GM15510 (cell line): Measurements from ENCODE around the gene SAMD13.

Experiments used
- POLR2A ChIP-seq: IDR thresholded peaks from 3 replicates; pipeline ENCODE4 v1.6.1; 2011; ENCODE audit warnings: borderline replicate concordance; ENCODE audit not compliant: insufficient read length; ENCODE audit errors: extremely low read depth

SAMD13 gene

DNA sequence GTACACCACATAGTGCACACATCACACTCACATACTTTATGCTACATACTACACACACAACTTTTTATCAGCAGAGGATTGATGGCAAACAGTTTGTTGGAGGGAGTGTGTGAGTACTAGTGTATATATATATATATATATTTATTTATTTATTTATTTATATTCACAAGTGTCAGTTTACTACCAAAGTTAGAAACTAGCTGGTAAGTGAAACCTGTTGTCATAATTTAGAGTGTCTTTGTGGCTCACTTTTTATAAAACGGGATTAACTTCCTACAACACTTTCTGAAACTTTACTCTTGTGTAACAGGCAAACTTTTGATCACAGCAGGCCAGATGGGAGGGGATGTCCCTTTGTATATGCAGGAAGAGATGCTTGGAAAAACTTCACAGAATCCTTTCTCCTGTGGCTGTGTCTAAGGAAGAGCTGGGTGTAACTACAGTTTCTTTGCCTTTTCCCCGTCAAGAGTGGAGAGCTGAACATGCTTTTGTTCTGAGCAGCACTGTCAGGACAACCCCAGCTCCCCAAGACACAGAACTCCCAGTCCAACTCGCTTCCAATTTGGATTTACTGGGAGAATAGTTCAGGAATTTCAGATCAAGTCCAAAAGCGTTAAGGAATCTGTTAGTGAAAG is 1.9 kb upstream of the SAMD13 start:
- no peak for TF ChIP-seq POLR2A

DNA sequence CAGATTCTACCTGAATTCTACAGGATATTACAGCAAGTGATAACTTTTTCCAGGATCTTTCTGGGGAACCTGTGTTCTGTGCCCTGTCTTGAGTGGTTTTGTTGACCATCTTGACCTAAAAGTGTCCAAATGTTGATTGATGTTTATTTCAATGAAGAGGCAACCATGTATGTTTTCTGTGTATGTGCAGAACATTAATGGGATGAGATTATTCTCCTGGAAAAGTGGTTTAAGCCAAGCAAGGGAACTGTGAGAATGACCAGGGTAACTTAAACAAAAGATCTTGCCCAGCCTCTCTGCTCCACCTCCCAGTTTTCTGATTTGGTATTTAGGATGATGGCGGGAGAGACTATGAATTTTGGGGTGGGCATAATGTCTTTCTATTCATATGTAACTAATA is 1.0 kb upstream of the SAMD13 start:
- TF ChIP-seq POLR2A, result no peak

DNA sequence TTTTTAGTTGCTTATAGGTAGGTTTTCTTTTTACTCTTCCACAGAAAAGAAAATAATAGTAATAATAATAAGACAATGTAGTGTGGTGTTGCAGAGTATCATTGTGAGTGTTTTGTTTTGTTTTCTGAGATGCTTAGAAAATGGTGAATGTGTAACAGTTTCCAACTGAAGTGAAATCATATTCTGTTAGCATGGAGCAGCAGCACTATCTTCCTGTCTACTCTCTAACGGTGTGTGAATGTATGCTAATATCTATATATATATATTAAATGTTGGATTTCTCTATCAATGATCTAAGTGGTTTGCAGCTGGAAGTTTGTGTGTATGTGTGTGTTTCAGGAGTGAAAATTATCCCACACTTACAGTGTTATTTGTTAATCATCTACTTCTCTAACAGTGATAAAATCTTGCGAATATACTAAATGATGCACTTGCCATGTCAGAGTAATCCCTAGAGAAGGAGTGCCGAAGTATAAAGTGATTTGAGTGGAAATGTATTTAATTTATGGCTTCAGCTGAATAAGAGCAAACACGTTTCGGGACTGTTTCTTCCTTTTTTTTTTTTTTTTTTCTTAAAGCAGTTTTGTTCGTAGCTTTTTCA is 377 bp downstream of the SAMD13 start:
- TF ChIP-seq POLR2A, result no peak

DNA sequence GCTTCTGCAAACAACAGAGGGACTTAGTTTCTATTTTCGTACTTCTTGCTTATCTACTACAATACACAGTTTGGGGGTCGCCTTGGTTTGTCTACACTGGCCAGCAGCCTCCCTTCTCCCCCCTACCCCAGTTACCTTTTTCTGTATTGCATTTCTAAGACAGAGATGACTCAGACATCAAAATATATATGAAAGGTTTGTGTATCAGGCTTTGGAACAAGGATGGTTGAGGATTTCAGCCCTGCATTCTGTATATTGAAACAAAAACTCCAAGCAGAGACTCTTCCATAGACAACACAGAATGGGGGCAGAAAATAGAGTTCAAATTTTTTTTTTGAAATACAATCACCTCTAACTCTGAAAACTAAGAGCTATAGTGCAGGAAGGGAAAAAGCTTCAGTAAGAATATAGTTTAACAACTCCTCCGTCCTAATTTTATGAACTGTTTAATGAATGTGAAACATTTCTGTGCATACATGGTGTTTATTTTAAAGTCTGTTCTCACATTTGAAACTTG is 1.9 kb downstream of the SAMD13 start:
- TF ChIP-seq POLR2A, result no peak

DNA sequence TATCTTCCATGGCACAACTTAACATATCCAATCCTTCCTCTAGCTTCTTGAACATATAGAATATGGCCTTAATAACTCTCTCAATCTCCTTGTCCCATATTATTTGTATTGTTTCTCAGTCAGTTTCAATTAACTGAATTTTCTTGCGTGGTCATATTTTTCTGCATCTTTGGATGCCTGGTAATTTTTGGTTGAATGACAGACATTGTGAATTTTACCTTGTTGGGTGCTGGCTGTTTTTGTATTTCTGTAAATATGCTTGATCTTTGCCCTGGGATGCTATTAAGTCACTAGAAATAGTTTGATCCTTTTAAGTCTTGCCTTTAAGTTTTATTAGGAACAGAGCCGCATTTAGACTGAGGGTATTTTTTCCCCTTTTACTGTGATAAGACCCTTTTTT is 5.9 kb downstream of the SAMD13 start:
- TF ChIP-seq POLR2A, result no peak

DNA sequence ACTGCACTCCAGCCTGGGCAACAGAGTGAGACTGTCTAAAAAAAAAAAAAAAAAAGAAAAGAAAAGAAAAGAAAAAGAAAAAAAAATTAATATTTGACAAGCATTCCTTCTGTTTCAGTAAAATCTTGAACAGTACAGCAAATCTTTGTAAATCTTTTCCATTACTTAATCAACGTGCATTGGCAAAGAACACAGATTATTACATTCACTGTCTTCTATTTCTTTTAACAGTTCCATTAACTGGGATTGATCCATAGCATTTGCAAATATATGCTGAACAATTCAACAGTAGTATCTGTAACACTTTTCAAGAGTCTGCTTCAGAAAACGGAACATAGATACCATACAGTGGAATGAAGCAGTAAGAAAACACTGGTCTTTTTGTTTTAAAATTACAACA is 9.8 kb downstream of the SAMD13 start:
- TF ChIP-seq POLR2A, result no peak

DNA sequence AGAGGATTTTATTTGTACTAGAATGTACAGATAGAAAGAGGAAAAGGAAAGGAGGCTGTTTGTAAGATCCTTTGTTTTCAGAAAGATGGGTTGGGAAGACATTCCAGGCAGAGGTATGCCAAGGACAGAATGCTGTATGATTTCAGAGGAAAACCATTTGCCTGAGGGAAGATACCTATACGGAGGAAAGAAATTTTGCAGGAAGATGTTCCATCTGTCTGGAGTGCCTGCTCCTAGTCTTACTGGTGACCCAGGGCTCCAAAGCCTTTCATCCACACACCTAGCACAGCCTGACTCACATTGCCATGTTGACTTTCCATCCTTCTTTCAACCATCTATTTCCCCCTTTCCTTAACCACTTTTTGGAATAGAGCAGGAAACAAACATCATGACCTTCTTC is 18.2 kb downstream of the SAMD13 start:
- no peak for TF ChIP-seq POLR2A

DNA sequence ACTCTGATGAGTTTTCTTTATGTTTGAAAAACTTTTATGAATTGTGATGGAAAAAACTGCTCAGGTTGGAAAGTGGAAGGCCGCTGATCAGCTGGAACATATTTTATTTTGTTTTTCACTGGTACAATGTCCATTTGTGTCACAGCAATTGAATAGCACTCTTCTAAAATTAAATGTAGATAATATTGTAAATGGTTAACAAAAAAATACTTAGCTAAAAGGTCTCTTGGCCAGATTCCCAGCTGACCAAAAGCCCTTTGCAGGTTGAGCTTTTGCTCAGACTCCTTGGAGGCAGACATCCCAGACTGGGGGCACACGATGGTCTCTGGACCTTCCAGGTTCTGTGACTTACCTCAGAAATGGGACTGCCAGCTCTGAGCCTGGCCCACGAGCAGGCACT is 26.3 kb downstream of the SAMD13 start:
- TF ChIP-seq POLR2A, result no peak

DNA sequence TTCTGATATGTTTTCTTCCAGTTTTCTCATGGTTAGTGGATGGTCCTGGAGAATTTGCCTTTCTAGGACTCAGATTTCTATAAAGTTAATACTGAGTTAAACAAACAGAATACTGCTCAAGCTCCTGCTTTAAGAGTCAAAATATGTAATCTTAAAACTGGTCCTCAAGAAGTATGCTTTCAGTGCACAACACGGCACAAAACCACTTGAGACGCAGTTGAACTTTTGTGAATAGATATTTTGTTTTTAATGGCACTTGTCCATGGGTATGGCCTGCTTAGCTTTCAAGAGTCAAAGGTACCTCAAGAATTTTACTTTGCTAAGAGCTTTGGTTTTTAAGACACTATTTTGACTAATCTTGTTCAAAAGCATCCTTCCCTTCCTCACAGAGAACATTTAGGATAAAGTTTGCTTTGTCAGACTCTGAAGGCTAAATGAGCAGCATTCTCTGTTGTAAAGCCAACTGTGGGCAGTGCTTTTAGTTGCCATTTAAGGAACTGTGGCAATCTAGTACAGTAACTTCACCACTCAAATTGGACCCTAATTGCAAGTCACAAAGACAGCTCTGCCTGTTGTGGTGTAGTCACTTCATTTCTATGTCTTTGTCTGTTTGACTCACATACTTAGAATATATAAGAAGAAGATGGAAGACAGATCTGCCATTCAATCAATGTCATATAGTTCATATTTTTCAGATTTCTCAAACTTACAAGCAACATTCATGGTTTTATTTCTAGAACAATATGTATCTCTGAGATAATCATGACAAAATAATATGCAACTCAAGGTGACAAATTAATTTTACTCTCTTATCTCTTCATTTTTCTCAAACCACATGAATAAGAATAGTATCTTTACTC is 28.8 kb downstream of the SAMD13 start:
- no peak for TF ChIP-seq POLR2A

DNA sequence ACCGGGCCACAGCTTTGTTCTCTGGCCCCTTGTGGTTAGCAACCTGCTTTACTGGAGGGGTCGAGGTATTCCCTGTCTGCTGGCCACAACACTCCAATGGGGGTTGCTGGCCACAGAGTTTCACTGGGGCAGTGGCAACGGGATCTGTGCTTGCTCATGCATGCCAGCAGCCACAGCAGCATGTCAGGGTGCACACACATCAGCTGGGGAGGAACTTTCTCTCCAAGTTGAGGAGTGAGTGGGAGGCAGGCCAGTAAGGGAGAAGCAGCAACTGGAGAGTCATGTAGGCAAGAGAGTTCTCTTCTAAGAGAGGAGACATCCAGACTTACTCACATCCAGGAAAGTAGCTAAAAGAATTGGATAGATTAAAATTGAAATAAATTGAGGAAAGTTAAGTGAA is 38.0 kb downstream of the SAMD13 start:
- no peak for TF ChIP-seq POLR2A

DNA sequence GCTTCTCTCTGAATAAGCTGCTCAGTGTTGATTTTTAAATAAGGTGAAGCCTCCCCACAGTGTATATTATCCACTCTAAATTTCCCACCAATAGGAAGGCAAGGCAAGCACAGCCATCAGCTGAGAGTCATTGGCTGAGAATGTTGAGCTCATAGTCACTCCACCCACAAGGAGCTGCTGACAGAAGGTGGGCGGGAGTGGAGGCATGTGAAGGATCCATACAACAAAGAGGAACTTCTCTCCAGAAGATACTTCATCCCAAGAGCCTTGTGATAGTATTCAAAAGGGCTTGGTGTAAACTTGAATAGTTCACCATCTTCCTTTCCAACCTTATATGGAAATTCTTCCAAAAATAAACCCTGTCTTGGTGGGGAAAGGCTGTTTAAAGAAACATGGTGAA is 42.8 kb downstream of the SAMD13 start:
- no peak for TF ChIP-seq POLR2A

DNA sequence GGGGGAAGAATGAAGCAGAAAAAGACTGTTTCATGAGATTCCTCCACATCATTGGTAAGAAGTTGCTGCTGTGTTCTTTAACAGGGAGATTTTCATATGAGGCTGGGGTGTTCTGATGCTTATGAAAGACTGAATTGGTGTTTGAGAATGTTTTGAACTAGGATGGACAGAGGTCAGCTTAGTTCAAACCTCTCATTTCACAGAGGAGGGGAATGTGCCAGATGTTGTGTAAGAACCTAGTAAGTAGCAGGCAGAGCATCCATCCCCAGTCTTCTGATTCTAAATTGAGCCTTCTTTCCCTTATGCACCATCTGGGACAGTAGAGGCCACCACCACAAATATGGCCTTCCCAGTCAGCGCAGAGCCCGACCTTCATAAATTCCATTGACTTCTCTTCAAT is 43.7 kb downstream of the SAMD13 start:
- TF ChIP-seq POLR2A, result no peak

DNA sequence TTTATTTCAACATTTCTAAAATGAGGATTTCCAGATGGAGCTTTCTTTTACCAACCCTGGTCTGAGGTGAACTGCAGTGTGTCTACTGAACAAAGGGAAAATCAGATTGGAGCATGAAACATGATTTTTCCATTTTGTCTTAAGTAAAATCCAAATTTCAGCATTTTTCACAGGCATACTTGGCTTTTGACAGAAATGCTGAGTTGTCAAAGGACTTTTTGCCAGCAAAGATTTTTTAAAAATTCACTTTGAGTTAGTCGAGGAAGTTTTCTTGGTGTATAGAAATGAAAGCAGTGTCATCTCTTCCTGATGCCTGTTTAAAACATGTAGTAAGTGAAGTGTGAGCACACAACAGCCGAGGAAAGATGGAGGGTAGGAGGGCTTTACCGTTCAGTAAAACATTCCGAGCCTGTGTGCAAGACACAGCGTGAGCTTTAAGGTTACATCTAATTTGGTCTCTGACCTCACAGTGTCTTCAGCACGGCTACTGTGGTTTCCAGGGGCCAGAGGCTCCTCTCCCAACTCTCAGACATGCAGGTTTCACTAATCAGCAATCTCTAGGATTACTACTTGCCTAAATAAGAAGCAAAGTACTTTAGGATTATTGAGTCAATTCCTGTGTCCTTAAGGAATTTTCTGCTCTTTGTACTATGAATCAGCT is 45.9 kb downstream of the SAMD13 start:
- no peak for TF ChIP-seq POLR2A

DNA sequence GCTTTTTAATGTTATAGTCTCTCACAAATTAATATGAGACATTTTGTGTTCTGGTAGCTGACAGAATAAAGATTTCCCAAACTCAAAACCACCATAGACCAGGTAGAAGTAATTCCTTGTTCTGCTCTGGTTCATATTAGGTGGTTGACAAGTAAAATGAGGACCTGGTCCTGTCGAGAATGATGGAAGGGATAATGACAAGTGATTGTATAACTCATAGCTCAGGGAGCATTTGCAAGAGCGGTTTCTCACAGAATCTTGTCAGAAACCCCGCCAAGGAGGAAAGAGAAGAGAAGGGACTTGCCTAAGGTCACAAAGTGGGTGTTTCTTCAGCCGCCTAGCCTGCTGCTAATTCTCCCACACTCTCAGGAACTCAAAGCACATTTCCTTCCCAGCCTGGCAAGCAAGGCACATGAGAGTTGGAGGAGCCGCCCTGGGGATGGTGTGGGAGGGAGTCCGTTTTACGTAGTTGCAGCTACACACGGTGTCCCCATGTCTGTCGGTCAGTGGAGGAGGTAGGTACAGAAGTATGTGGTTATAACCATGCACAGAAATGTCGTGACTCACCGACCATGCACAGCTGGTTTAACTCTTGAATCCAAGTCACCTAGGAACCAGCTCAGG is 46.5 kb downstream of the SAMD13 start:
- no peak for TF ChIP-seq POLR2A

DNA sequence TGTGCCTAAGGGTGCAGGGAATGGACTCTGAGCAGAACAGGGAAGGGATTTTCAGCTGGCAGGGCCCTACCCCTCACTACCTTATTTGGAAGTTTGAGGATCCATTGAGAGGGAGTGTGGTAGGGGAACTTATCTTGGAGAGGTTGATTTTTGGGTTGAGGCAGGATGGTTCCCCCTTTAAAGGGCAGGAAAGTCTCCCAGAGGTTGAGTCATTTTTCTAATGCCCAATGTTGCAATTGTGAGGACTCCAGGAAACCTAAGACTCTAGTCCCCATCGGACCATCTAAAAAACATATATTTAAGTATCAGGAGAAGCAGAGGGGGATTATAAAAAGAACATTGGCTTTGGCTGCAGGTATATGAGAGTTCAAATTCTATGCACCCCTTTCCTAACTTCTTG is 47.3 kb downstream of the SAMD13 start:
- no peak for TF ChIP-seq POLR2A
